WTC11 (cell line): ENCODE data around the gene NR4A3. TPM values are rescaled to one million over a fixed set of nuclear protein-coding genes. Genes with fewer than 3 reads are reported as not detected.
A peak's percentile ranks its signal among the peaks of the same experiment; 100 is the strongest.

Experiments
- ATF6 ChIP-seq: sonication (generic); formaldehyde crosslinking; IDR thresholded peaks from 2 replicates; pipeline ENCODE4 v1.8.1; 2023; ENCODE audit warnings: mild to moderate bottlenecking, missing genetic modification reagents
- CTCF ChIP-seq: fragments of 200-600 bp; IDR thresholded peaks from 2 replicates; pipeline ENCODE4 v1.8.0; 2022; ENCODE audit warnings: antibody characterized with exemption
- ESRRA ChIP-seq: sonication (generic); formaldehyde crosslinking; IDR thresholded peaks from 2 replicates; pipeline ENCODE4 v1.8.1; 2022; ENCODE audit warnings: mild to moderate bottlenecking, missing genetic modification reagents, borderline replicate concordance
- GTF2I ChIP-seq: fragments of 250-450 bp; sonication (Bioruptor Pico); conservative IDR thresholded peaks from 2 replicates; pipeline ENCODE4 v1.4.0; 2021; ENCODE audit warnings: mild to moderate bottlenecking
- IRF2 ChIP-seq: sonication (generic); formaldehyde crosslinking; IDR thresholded peaks from 2 replicates; pipeline ENCODE4 v1.8.0; 2022; ENCODE audit warnings: low read depth, missing genetic modification reagents, borderline replicate concordance
- JAZF1 ChIP-seq: fragments of 250-450 bp; sonication (Bioruptor Pico); IDR thresholded peaks from 2 replicates; pipeline ENCODE4 v1.9.0; 2021; ENCODE audit warnings: moderate library complexity, mild to moderate bottlenecking, inconsistent platforms
- KAT7 ChIP-seq: sonication (generic); formaldehyde crosslinking; IDR thresholded peaks from 2 replicates; pipeline ENCODE4 v1.8.1; 2023; ENCODE audit warnings: missing genetic modification reagents, mild to moderate bottlenecking, borderline replicate concordance
- NR1H2 ChIP-seq: sonication (generic); formaldehyde crosslinking; IDR thresholded peaks from 2 replicates; pipeline ENCODE4 v1.9.0; 2021; ENCODE audit warnings: mild to moderate bottlenecking, moderate library complexity, missing genetic modification reagents
- OVOL2 ChIP-seq: fragments of 250-450 bp; sonication (Bioruptor Pico); IDR thresholded peaks from 2 replicates; pipeline ENCODE4 v1.9.0; 2021; ENCODE audit warnings: mild to moderate bottlenecking, borderline replicate concordance
- SP1 ChIP-seq: sonication (generic); formaldehyde crosslinking; conservative IDR thresholded peaks from 2 replicates; pipeline ENCODE4 v1.8.1; 2022; ENCODE audit warnings: missing genetic modification reagents
- TEAD1 ChIP-seq: sonication (generic); formaldehyde crosslinking; IDR thresholded peaks from 2 replicates; pipeline ENCODE4 v1.8.0; 2022; ENCODE audit warnings: mild to moderate bottlenecking, missing genetic modification reagents
- ZMAT4 ChIP-seq: fragments of 250-450 bp; sonication (Bioruptor Pico); IDR thresholded peaks from 2 replicates; pipeline ENCODE4 v1.9.0; 2021; ENCODE audit warnings: mild to moderate bottlenecking
- ZNF219 ChIP-seq: sonication (generic); formaldehyde crosslinking; IDR thresholded peaks from 2 replicates; pipeline ENCODE4 v1.8.0; 2023; ENCODE audit warnings: missing genetic modification reagents, mild to moderate bottlenecking, borderline replicate concordance
- ZNF423 ChIP-seq: fragments of 250-450 bp; sonication (Bioruptor Pico); IDR thresholded peaks from 2 replicates; pipeline ENCODE4 v2.1.2; 2022; ENCODE audit warnings: mild to moderate bottlenecking, moderate library complexity
- ZNF512 ChIP-seq: sonication (generic); formaldehyde crosslinking; IDR thresholded peaks from 2 replicates; pipeline ENCODE4 v1.8.1; 2022; ENCODE audit warnings: missing genetic modification reagents, borderline replicate concordance
- total RNA-seq: library from RNA; stranded (reverse); gene quantifications from 3 replicates; pipeline ENCODE4 v1.2.3, GENCODE V29; 2021
- TF ChIP-seq, protein P1 (sequence below): sonication (generic); formaldehyde crosslinking; IDR thresholded peaks from 2 replicates; pipeline ENCODE4 v1.8.0; 2023; ENCODE audit warnings: mild to moderate bottlenecking, missing genetic modification reagents
- TF ChIP-seq, protein P2 (sequence below): sonication (generic); formaldehyde crosslinking; IDR thresholded peaks from 2 replicates; pipeline ENCODE4 v1.8.0; 2022; ENCODE audit warnings: mild to moderate bottlenecking, missing genetic modification reagents

The NR4A3 gene
- total RNA-seq, 1 experiment from 2014 or later, result 0.57 TPM

DNA sequence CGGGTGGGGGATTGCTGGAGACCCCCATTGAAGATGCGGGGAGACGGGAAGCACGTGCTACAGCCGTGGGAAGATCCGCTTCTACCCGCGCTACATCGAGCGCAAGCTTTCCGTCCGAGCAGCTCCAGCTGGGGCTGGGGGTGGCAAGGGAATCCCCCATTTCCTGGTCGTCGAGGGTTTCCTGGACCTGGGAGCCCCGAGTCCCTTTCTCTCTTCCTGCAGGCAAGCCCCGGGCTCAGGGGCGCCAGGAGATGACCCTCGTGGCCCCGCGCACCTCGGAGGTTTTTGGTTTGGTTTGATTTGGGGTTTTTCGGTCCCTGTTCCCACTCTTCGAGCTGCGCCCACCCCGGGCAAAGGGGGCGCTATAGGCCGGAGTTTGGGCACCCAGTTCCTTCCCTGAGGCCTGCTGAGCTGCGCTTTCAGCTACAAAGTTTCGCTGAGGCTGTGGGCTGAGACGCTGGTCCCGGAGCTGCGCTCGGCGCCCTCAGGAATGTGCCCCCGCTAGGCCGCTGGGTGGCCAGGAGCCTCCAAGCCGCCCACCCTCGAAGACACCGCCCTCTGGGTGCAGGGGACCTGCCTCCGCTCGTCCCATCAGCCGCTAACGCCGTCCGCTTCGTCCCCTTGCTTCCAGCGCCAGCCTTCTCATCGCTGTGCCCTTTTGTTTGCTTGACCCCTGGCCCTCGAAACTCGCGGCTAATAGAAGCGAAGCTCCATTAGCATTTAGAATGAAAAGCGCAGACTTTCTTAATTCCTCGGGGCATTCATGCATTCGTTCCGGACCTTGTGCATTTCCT lies 2.9 kb downstream of the NR4A3 start (continued):
- TF ChIP-seq, protein P1, sequence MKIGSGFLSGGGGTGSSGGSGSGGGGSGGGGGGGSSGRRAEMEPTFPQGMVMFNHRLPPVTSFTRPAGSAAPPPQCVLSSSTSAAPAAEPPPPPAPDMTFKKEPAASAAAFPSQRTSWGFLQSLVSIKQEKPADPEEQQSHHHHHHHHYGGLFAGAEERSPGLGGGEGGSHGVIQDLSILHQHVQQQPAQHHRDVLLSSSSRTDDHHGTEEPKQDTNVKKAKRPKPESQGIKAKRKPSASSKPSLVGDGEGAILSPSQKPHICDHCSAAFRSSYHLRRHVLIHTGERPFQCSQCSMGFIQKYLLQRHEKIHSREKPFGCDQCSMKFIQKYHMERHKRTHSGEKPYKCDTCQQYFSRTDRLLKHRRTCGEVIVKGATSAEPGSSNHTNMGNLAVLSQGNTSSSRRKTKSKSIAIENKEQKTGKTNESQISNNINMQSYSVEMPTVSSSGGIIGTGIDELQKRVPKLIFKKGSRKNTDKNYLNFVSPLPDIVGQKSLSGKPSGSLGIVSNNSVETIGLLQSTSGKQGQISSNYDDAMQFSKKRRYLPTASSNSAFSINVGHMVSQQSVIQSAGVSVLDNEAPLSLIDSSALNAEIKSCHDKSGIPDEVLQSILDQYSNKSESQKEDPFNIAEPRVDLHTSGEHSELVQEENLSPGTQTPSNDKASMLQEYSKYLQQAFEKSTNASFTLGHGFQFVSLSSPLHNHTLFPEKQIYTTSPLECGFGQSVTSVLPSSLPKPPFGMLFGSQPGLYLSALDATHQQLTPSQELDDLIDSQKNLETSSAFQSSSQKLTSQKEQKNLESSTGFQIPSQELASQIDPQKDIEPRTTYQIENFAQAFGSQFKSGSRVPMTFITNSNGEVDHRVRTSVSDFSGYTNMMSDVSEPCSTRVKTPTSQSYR (CRISPR knock-in tag), result no peak
- TF ChIP-seq ZNF423 (peak; percentile 70), ATF6 (CRISPR knock-in tag) (no peak), CTCF (peak; percentile 73), KAT7 (no peak), TEAD1 (CRISPR knock-in tag) (peak; percentile 28; the same call in 1 of the 2 replicates), ZNF219 (CRISPR knock-in tag) (peak; percentile 73; the same call in 1 of the 2 replicates), SP1 (CRISPR knock-in tag) (no peak; the same call in 1 of the 2 replicates), NR1H2 (CRISPR knock-in tag) (no peak), OVOL2 (no peak), JAZF1 (CRISPR knock-in tag) (no peak), ESRRA (CRISPR knock-in tag) (no peak), ZMAT4 (CRISPR knock-in tag) (no peak), ZNF512 (CRISPR knock-in tag) (no peak), IRF2 (no peak), GTF2I (CRISPR knock-in tag) (no peak)
- TF ChIP-seq, protein P2, sequence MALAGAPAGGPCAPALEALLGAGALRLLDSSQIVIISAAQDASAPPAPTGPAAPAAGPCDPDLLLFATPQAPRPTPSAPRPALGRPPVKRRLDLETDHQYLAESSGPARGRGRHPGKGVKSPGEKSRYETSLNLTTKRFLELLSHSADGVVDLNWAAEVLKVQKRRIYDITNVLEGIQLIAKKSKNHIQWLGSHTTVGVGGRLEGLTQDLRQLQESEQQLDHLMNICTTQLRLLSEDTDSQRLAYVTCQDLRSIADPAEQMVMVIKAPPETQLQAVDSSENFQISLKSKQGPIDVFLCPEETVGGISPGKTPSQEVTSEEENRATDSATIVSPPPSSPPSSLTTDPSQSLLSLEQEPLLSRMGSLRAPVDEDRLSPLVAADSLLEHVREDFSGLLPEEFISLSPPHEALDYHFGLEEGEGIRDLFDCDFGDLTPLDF (CRISPR knock-in tag), result no peak
